BLaER1 treated with 17β-estradiol and CSF1 and Interleukin-3, amounts not matched to agents 10 nM and 100 nM (cell line): Measurements from ENCODE around the gene RHBDD3.

ENCODE experiments used
- H3K27ac ChIP-seq, 11 experiments: shearing (Covaris generic); formaldehyde crosslinking; 2 replicates each; pipeline ENCODE4 v1.8.1; 2022
- H3K27me3 ChIP-seq, 11 experiments: shearing (Covaris generic); formaldehyde crosslinking; 2 replicates each; pipeline ENCODE4 v1.8.1; 2022
- H3K36me3 ChIP-seq, 11 experiments: shearing (Covaris generic); formaldehyde crosslinking; 2 replicates each; pipeline ENCODE4 v1.8.1; 2022
- H3K4me1 ChIP-seq, 10 experiments: shearing (Covaris generic); formaldehyde crosslinking; 2 replicates each; pipeline ENCODE4 v1.8.1; 2022
- H3K4me2 ChIP-seq, 11 experiments: shearing (Covaris generic); formaldehyde crosslinking; 2 replicates each; pipeline ENCODE4 v1.8.1; 2022
- H3K4me3 ChIP-seq, 10 experiments: shearing (Covaris generic); formaldehyde crosslinking; 2 replicates each; pipeline ENCODE4 v1.8.1; 2022
- H3K9ac ChIP-seq, 11 experiments: shearing (Covaris generic); formaldehyde crosslinking; 2 replicates each; pipeline ENCODE4 v1.8.1; 2022
- H3K9me3 ChIP-seq, 11 experiments: shearing (Covaris generic); formaldehyde crosslinking; replicated peaks in 1 of 11; 2 replicates each; pipeline ENCODE4 v1.8.1; 2022
- H4K20me1 ChIP-seq, 11 experiments: shearing (Covaris generic); formaldehyde crosslinking; 2 replicates each; pipeline ENCODE4 v1.8.1; 2022
- Cebpa-rat ChIP-seq, 11 experiments: shearing (Covaris generic); IDR thresholded peaks; 2 replicates each; pipeline ENCODE4 v1.8.1; 2022

Gene RHBDD3

GRCh38 chr22:29216011-29216872 is 51.5 kb downstream of the RHBDD3 start:
- Histone ChIP-seq H4K20me1 (peaks cover 0 to 58% (median 16%) of the 10 kb centered on the region in 11 experiments; a peak in 12 of 22 replicates), H3K4me2 (peak overlapping the region in 1 of 11 experiments; percentile 28; a peak in 1 of 22 replicates), H3K27me3 (peaks cover 9 to 80% (median 46%) of the 10 kb centered on the region in 11 experiments; a peak in 18 of 22 replicates), H3K9me3 (no peaks in the 10 kb centered on the region), H3K4me1 (peaks cover 0 to 10% (median 5%) of the 10 kb centered on the region in 10 experiments; a peak in 10 of 20 replicates), H3K9ac (no peak overlapping the region), H3K4me3 (no peak overlapping the region), H3K27ac (peak overlapping the region in 5 of 11 experiments; percentile 16 to 53 (median 28); a peak in 4 of 22 replicates), H3K36me3 (no peaks in the 10 kb centered on the region)
- no peak for TF ChIP-seq Cebpa-rat (IDR thresholded peaks at IDR 0.05)

DNA sequence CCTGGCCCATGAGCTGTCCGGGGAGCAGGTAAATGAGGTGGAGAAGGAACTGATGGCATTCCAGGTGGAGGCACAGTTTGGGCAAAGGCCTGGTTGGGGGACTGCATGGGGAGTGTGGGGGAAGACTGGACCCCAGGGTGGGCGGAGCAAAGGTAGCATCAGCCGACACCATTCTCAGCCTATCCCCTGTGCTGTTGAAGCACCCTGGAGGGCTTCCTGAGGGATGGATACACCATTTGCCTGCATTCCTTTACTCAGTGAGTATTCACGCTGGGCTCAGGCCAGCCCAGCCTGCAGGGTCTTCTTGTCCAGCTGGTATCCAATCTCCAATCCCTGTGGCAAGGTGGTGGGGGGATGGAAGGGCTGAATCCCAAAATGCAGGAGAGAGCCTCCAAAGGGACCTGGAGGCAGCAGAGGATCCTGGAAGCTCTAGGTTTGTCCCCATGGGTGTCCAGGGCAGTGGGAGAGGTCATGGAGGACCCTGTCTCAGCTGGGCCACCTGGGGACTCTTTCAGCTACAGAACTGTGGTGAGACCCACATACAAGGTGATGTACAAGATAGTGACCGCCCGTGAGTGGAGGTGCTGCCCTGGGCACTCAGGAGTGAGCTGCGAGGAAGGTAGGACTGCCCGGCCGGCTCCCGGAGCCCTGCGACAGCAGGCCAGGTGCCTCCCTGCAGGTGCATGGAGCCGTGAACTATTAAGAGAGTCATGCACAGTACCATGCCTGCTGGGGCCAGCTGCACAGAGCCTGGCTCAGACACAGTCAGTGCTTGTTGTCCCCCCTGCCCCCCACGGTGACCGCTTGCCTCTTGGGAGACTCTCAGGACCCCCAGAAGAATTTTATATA is 52.5 kb downstream of the RHBDD3 start:
- H3K27me3 ChIP-seq: peaks cover 14 to 90% (median 56%) of the 10 kb centered on the region in 11 experiments; a peak in 21 of 22 replicates
- no peak overlapping the region for H3K4me3 ChIP-seq
- TF ChIP-seq Cebpa-rat (IDR thresholded peaks at IDR 0.05): no peak
- H4K20me1 ChIP-seq: peaks cover 0 to 65% (median 16%) of the 10 kb centered on the region in 11 experiments; a peak in 12 of 22 replicates
- H3K36me3 ChIP-seq: no peaks in the 10 kb centered on the region
- no peaks in the 10 kb centered on the region for H3K9me3 ChIP-seq
- peaks cover 0 to 10% (median 5%) of the 10 kb centered on the region in 10 experiments; a peak in 10 of 20 replicates for H3K4me1 ChIP-seq
- no peak overlapping the region for H3K9ac ChIP-seq
- H3K4me2 ChIP-seq: no peak overlapping the region
- H3K27ac ChIP-seq: no peak overlapping the region

DNA sequence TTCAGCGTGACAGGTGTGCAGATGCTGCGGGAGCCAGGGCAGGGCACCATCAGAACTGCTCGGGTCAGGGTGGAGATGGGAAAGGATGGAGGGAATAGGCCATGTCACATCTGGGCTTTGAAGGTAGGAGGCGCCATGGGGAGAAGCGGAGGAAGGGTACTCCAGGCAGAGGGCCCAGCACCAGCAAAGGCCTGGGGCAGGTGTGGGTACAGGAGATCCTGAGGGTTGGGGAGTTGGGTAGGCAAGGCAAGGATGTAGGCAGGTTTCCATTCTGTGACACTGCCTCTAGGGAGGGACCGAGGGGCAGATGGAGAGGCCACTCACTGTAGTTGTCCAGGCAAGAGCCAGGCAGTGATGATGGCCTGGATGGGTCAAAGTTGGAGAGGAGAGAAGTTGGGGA is 53.5 kb downstream of the RHBDD3 start:
- peaks cover 4 to 14% (median 11%) of the 10 kb centered on the region in 10 experiments for H3K4me1 ChIP-seq
- no peaks in the 10 kb centered on the region for H3K9me3 ChIP-seq
- H3K9ac ChIP-seq: no peak overlapping the region
- no peak for TF ChIP-seq Cebpa-rat (IDR thresholded peaks at IDR 0.05)
- no peak overlapping the region for H3K27ac ChIP-seq
- no peak overlapping the region for H3K4me3 ChIP-seq
- H3K36me3 ChIP-seq: no peaks in the 10 kb centered on the region
- no peak overlapping the region for H3K4me2 ChIP-seq
- peaks cover 0 to 73% (median 24%) of the 10 kb centered on the region in 11 experiments; a peak in 17 of 22 replicates for H4K20me1 ChIP-seq
- peaks cover 22 to 95% (median 66%) of the 10 kb centered on the region in 11 experiments for H3K27me3 ChIP-seq

DNA sequence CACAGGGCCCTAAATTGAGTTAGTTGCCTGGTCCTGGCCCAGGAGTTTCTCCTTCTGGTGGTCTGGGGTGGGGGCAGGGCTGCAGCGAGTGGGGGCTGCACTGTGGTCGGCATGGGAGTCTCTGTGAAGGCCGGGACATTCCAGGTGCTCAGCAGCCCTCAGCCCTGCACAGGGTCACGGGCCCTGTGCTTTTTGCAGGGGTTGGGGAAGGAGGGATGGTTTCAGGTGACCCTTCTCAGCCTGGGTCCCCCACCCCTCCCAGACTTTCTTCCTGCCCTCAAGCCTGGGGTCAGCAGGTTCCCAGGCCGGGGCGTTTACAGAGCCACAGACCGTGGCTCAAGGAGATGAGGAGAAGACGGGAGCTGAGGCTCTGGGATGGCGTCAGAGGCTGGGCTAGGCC is 54.3 kb downstream of the RHBDD3 start:
- H3K36me3 ChIP-seq: no peaks in the 10 kb centered on the region

DNA sequence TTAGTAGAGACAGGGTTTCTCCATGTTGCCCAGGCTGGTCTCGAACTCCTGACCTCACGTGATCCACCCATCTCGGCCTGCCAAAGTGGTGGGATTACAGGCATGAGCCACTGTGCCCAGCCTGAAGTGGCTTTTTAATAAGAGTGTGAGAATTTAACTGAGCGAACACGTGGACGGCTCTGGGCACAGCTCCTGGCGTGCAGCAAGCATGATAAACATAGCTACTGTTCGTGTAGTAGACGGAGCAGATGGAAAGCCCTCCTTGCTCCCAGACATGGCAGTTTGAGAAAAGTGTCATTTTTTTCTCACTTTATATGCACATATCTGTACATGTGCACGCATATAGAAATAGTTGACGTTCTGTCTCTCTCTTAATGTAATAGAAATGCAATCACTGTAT is 55.0 kb downstream of the RHBDD3 start:
- Histone ChIP-seq H3K9me3 (no peaks in the 10 kb centered on the region), H4K20me1 (peaks cover 0 to 76% (median 39%) of the 10 kb centered on the region in 11 experiments; a peak in 18 of 22 replicates), H3K27me3 (peaks cover 34 to 96% (median 80%) of the 10 kb centered on the region in 11 experiments), H3K36me3 (no peaks in the 10 kb centered on the region), H3K9ac (no peak overlapping the region), H3K4me2 (no peak overlapping the region), H3K4me1 (peaks cover 19 to 29% (median 24%) of the 10 kb centered on the region in 10 experiments), H3K4me3 (no peak overlapping the region), H3K27ac (no peak overlapping the region)
- no peak for TF ChIP-seq Cebpa-rat (IDR thresholded peaks at IDR 0.05)

More for the DNA sequence above, 54.3 kb downstream of the RHBDD3 start:
- Histone ChIP-seq H3K4me3 (no peak overlapping the region), H3K27me3 (peaks cover 29 to 95% (median 72%) of the 10 kb centered on the region in 11 experiments), H3K27ac (no peak overlapping the region), H3K9ac (no peak overlapping the region), H3K4me2 (no peak overlapping the region), H4K20me1 (peaks cover 0 to 73% (median 31%) of the 10 kb centered on the region in 11 experiments; a peak in 18 of 22 replicates), H3K9me3 (no peaks in the 10 kb centered on the region), H3K4me1 (peaks cover 12 to 21% (median 18%) of the 10 kb centered on the region in 10 experiments)
- no peak for TF ChIP-seq Cebpa-rat (IDR thresholded peaks at IDR 0.05)

- Histone ChIP-seq H3K4me2 (no peak overlapping the region), H4K20me1 (peaks cover 0 to 76% (median 44%) of the 10 kb centered on the region in 11 experiments; a peak in 18 of 22 replicates), H3K9ac (no peak overlapping the region), H3K36me3 (no peaks in the 10 kb centered on the region), H3K27ac (no peak overlapping the region), H3K4me3 (no peak overlapping the region), H3K9me3 (no peaks in the 10 kb centered on the region), H3K4me1 (peaks cover 15 to 24% (median 21%) of the 10 kb centered on the region in 10 experiments), H3K27me3 (peaks cover 47 to 97% (median 87%) of the 10 kb centered on the region in 11 experiments)
- no peak for TF ChIP-seq Cebpa-rat (IDR thresholded peaks at IDR 0.05)
Observed at GRCh38 chr22:29211466-29211865, 56.3 kb downstream of the RHBDD3 start.

GRCh38 chr22:29211066-29211465 is 56.7 kb downstream of the RHBDD3 start:
- no peak overlapping the region for H3K4me3 ChIP-seq
- H3K4me1 ChIP-seq: peaks cover 18 to 28% (median 25%) of the 10 kb centered on the region in 10 experiments
- H3K27me3 ChIP-seq: peaks cover 51 to 97% (median 91%) of the 10 kb centered on the region in 11 experiments
- no peak for TF ChIP-seq Cebpa-rat (IDR thresholded peaks at IDR 0.05)
- H3K9me3 ChIP-seq: no peaks in the 10 kb centered on the region
- no peak overlapping the region for H3K27ac ChIP-seq
- no peak overlapping the region for H3K4me2 ChIP-seq
- H4K20me1 ChIP-seq: peaks cover 0 to 79% (median 48%) of the 10 kb centered on the region in 11 experiments; a peak in 18 of 22 replicates
- no peak overlapping the region for H3K9ac ChIP-seq
- no peaks in the 10 kb centered on the region for H3K36me3 ChIP-seq
